MM.1S (cell line): ENCODE measurements around the gene CCL2.

Experiments used
- DNase-seq: peaks from one replicate; pipeline ENCODE4 v3.0.0-alpha.2; 2015
- H2AFZ ChIP-seq: fragments of 300-600 bp; sonication (generic); 2 replicates; pipeline ENCODE4 v1.6.0; 2016; ENCODE audit warnings: antibody characterized with exemption, low read length
- H3F3A ChIP-seq: fragments of 300-600 bp; sonication (generic); 2 replicates; pipeline ENCODE4 v1.6.1; 2016; ENCODE audit warnings: mild to moderate bottlenecking, antibody characterized with exemption, low read length, moderate library complexity, mixed read lengths; ENCODE audit not compliant: insufficient read depth
- H3K27ac ChIP-seq: fragments of 300-600 bp; sonication (generic); 2 replicates; pipeline ENCODE4 v1.5.1; 2016; ENCODE audit warnings: mild to moderate bottlenecking, low read length
- H3K27me3 ChIP-seq: fragments of 300-600 bp; sonication (generic); replicated peaks from 2 replicates; pipeline ENCODE4 v1.6.0; 2016; ENCODE audit warnings: low read length; ENCODE audit not compliant: insufficient read depth
- H3K36me3 ChIP-seq: fragments of 300-600 bp; sonication (generic); replicated peaks from 2 replicates; pipeline ENCODE4 v1.6.1; 2016; ENCODE audit warnings: mild to moderate bottlenecking, low read length, mixed read lengths; ENCODE audit not compliant: insufficient read depth
- H3K4me1 ChIP-seq: fragments of 300-600 bp; sonication (generic); 2 replicates; pipeline ENCODE4 v1.6.1; 2016; ENCODE audit warnings: low read length, mixed read lengths
- H3K4me2 ChIP-seq: fragments of 300-600 bp; sonication (generic); 2 replicates; pipeline ENCODE4 v1.6.0; 2016; ENCODE audit warnings: low read depth, low read length
- H3K4me3 ChIP-seq: fragments of 300-600 bp; sonication (generic); 2 replicates; pipeline ENCODE4 v1.5.1; 2016; ENCODE audit warnings: low read length, mixed read lengths
- H3K79me2 ChIP-seq: fragments of 300-600 bp; sonication (generic); 2 replicates; pipeline ENCODE4 v1.6.1; 2016; ENCODE audit warnings: mixed run types, low read length, mixed read lengths
- H3K9ac ChIP-seq: fragments of 300-600 bp; sonication (generic); 2 replicates; pipeline ENCODE4 v1.6.1; 2016; ENCODE audit warnings: low read length, mixed read lengths
- H3K9me2 ChIP-seq: fragments of 300-600 bp; sonication (generic); replicated peaks from 2 replicates; pipeline ENCODE4 v1.6.1; 2016; ENCODE audit warnings: mild to moderate bottlenecking, low read length, mixed read lengths; ENCODE audit not compliant: insufficient read depth
- H3K9me3 ChIP-seq: fragments of 300-600 bp; sonication (generic); replicated peaks from 2 replicates; pipeline ENCODE4 v1.6.1; 2016; ENCODE audit warnings: mild to moderate bottlenecking, low read length, mixed read lengths; ENCODE audit not compliant: insufficient read depth
- H4K20me1 ChIP-seq: fragments of 300-600 bp; sonication (generic); 2 replicates; pipeline ENCODE4 v1.6.1; 2016; ENCODE audit warnings: mild to moderate bottlenecking, low read length, moderate library complexity, mixed read lengths; ENCODE audit not compliant: insufficient read depth
- CTCF ChIP-seq: fragments of 300-600 bp; sonication (generic); IDR thresholded peaks from 2 replicates; pipeline ENCODE4 v1.5.1; 2016; ENCODE audit warnings: antibody characterized with exemption, low read length, mixed read lengths
- EZH2 ChIP-seq: fragments of 300-600 bp; sonication (generic); optimal IDR thresholded peaks from 2 replicates; pipeline ENCODE3; 2017; ENCODE audit warnings: low read depth, mild to moderate bottlenecking, antibody characterized with exemption, low read length, mixed read lengths
- EZH2phosphoT487 ChIP-seq: fragments of 300-600 bp; sonication (generic); IDR thresholded peaks from 2 replicates; pipeline ENCODE4 v1.6.1; 2018; ENCODE audit warnings: antibody characterized with exemption, low read length

Gene CCL2

GRCh38 chr17:34260861-34261260 is 5.8 kb downstream of the CCL2 start:
- Histone ChIP-seq H2AFZ (no peak overlapping the region), H3F3A (peaks cover 14% of the 10 kb centered on the region), H3K27ac (no peak overlapping the region), H3K79me2 (no peaks in the 10 kb centered on the region), H3K9me3 (no peaks in the 10 kb centered on the region), H3K4me1 (peaks cover 18% of the 10 kb centered on the region), H3K4me2 (no peak overlapping the region), H3K9ac (no peak overlapping the region), H3K36me3 (no peaks in the 10 kb centered on the region), H4K20me1 (no peaks in the 10 kb centered on the region), H3K27me3 (no peaks in the 10 kb centered on the region), H3K4me3 (no peak overlapping the region), H3K9me2 (no peaks in the 10 kb centered on the region)
- TF ChIP-seq EZH2phosphoT487 = no peak
- TF ChIP-seq CTCF = no peak
- no peak for TF ChIP-seq EZH2
- no peak for DNase-seq

- peak overlapping the region; percentile 30; the same call in 1 of the 2 replicates for H3K27ac ChIP-seq
- H3K27me3 ChIP-seq = no peaks in the 10 kb centered on the region
- H3K9me3 ChIP-seq = no peaks in the 10 kb centered on the region
- H3F3A ChIP-seq = peaks cover 14% of the 10 kb centered on the region
- no peak overlapping the region for H3K9ac ChIP-seq
- H4K20me1 ChIP-seq = no peaks in the 10 kb centered on the region
- H2AFZ ChIP-seq = no peak overlapping the region
- no peaks in the 10 kb centered on the region for H3K9me2 ChIP-seq
- H3K4me2 ChIP-seq = peak overlapping the region; percentile 68
- H3K36me3 ChIP-seq = no peaks in the 10 kb centered on the region
- H3K79me2 ChIP-seq = no peaks in the 10 kb centered on the region
- DNase-seq = peak; percentile 66
- H3K4me3 ChIP-seq = peak overlapping the region; percentile 6; the same call in 1 of the 2 replicates
- H3K4me1 ChIP-seq = peaks cover 18% of the 10 kb centered on the region
- TF ChIP-seq CTCF (no peak), EZH2 (no peak), EZH2phosphoT487 (no peak)
Observed at GRCh38 chr17:34261568-34262337, 6.7 kb downstream of the CCL2 start.

GRCh38 chr17:34265711-34266110 is 10.6 kb downstream of the CCL2 start:
- H3K4me2 ChIP-seq = no peak overlapping the region
- no peak overlapping the region for H3K4me3 ChIP-seq
- H3K36me3 ChIP-seq = no peaks in the 10 kb centered on the region
- no peak for TF ChIP-seq EZH2
- TF ChIP-seq CTCF = no peak
- no peak for TF ChIP-seq EZH2phosphoT487
- no peaks in the 10 kb centered on the region for H3K79me2 ChIP-seq
- H3K9me3 ChIP-seq = no peaks in the 10 kb centered on the region
- DNase-seq = no peak
- H3K9ac ChIP-seq = no peak overlapping the region
- no peaks in the 10 kb centered on the region for H4K20me1 ChIP-seq
- H3K4me1 ChIP-seq = peaks cover 18% of the 10 kb centered on the region
- H3K27ac ChIP-seq = no peak overlapping the region
- peaks cover 14% of the 10 kb centered on the region for H3F3A ChIP-seq
- no peaks in the 10 kb centered on the region for H3K27me3 ChIP-seq
- H3K9me2 ChIP-seq = no peaks in the 10 kb centered on the region
- no peak overlapping the region for H2AFZ ChIP-seq
